GM12878 (cell line): ENCODE measurements around the gene TBC1D9B. TPM values are rescaled to one million over a fixed set of nuclear protein-coding genes. Genes with fewer than 3 reads are reported as not detected.

Source experiments
- ATAC-seq: fragments of 200-7000 bp; cut with Tn5 transposase; 3 replicates; pipeline ENCODE4 v1.9.1; 2020; ENCODE audit warnings: mild to moderate bottlenecking, moderate library complexity
- BruUV-seq: library from RNA; stranded (reverse); fragments of 400-500 nt; replicated peaks from 2 replicates; lab custom pipeline; 2021; lab: Mats Ljungman, UMichigan
- CTCF ChIA-PET: fragments of 300-600 bp; sonication (Branson Sonifier 250); formaldehyde crosslinking; extraction: SDS; loops from one replicate; lab custom pipeline; 2021; ENCODE audit warnings: inconsistent platforms; lab: Yijun Ruan, JAX
- POLR2A ChIA-PET: fragments of 350-600 bp; formaldehyde crosslinking; extraction: SDS; loops from one replicate; lab custom pipeline; 2021; ENCODE audit warnings: inconsistent platforms; lab: Charles Lee
- RAD21 ChIA-PET: fragments of 300-600 bp; sonication (Branson Sonifier 250); formaldehyde crosslinking; loops from one replicate; lab custom pipeline; 2023; ENCODE audit warnings: antibody characterized with exemption; ENCODE audit not compliant: unreplicated experiment; lab: Charles Lee
- SMC1A ChIA-PET: fragments of 300-600 bp; sonication (Branson Sonifier 250); formaldehyde crosslinking; loops from one replicate; lab custom pipeline; 2023; ENCODE audit not compliant: unreplicated experiment, uncharacterized antibody; lab: Charles Lee
- DNase-seq: peaks from one replicate; pipeline ENCODE4 v3.0.0-alpha.2; 2011; ENCODE audit warnings: low read depth, low spot score
- FAIRE-seq: peaks from 3 replicates; lab custom pipeline; 2011; peaks lifted over from hg19 to GRCh38; lab: Jason Lieb, UNC
- H2AFZ ChIP-seq: 2 replicates; pipeline ENCODE4 v1.6.0; 2011; ENCODE audit warnings: low read depth, low read length, control low read depth; ENCODE audit not compliant: control insufficient read depth
- H3K27ac ChIP-seq: 2 replicates; pipeline ENCODE4 v1.5.1; 2011; ENCODE audit warnings: control low read depth; ENCODE audit not compliant: control insufficient read depth, insufficient read depth
- H3K27me3 ChIP-seq, 2 experiments: replicated peaks in 1 of 2; 2 replicates each; pipeline versions ENCODE4 v1.6.0 to v1.6.1; 2011; ENCODE audit warnings: low read length in 1 of 2; ENCODE audit not compliant: control insufficient read depth in 2 of 2, insufficient read depth in 2 of 2
- H3K36me3 ChIP-seq, 2 experiments: 2 replicates each; pipeline ENCODE4 v1.5.1; 2011; ENCODE audit warnings: low read length in 1 of 2; ENCODE audit not compliant: control insufficient read depth in 2 of 2, insufficient read depth in 2 of 2
- H3K4me1 ChIP-seq: 2 replicates; pipeline ENCODE4 v1.6.1; 2011; ENCODE audit warnings: mild to moderate bottlenecking, low read length, moderate library complexity, mixed read lengths; ENCODE audit not compliant: control insufficient read depth, insufficient read depth
- H3K4me2 ChIP-seq: 2 replicates; pipeline ENCODE4 v1.6.0; 2011; ENCODE audit warnings: control low read depth; ENCODE audit not compliant: control insufficient read depth, insufficient read depth
- H3K4me3 ChIP-seq: fragments of 200-600 bp; sonication (generic); 2 replicates; pipeline ENCODE4 v1.5.1; 2016
- H3K79me2 ChIP-seq: 2 replicates; pipeline ENCODE4 v1.6.0; 2011; ENCODE audit warnings: low read length; ENCODE audit not compliant: control insufficient read depth, insufficient read depth
- H3K9ac ChIP-seq: 2 replicates; pipeline ENCODE4 v1.8.0; 2011; ENCODE audit warnings: low read length, control low read depth, mixed read lengths; ENCODE audit not compliant: control insufficient read depth, insufficient read depth
- H3K9me3 ChIP-seq: replicated peaks from 3 replicates; pipeline ENCODE4 v1.5.1; 2011; ENCODE audit warnings: mild to moderate bottlenecking, low read length; ENCODE audit not compliant: control insufficient read depth, insufficient read depth
- H4K20me1 ChIP-seq: 2 replicates; pipeline ENCODE4 v1.6.0; 2011; ENCODE audit not compliant: control insufficient read depth, insufficient read depth
- BCL11A ChIP-seq: IDR thresholded peaks from 2 replicates; pipeline ENCODE4 v1.6.1; 2011; ENCODE audit warnings: low read depth, low read length
- IKZF2 ChIP-seq, 2 experiments: fragments of 450-650 bp; IDR thresholded peaks; 2 replicates each; pipeline ENCODE4 v1.6.1; 2017; ENCODE audit warnings: mild to moderate bottlenecking in 2 of 2, moderate library complexity in 2 of 2
- MYB ChIP-seq: fragments of 150-350 bp; IDR thresholded peaks from 2 replicates; pipeline ENCODE4 v1.6.1; 2014; ENCODE audit warnings: mild to moderate bottlenecking, low read depth, low read length, borderline replicate concordance
- NBN ChIP-seq: fragments of 450-650 bp; IDR thresholded peaks from 2 replicates; pipeline ENCODE4 v1.6.1; 2016
- NFYB ChIP-seq: IDR thresholded peaks from 2 replicates; pipeline ENCODE4 v1.6.1; 2011; ENCODE audit warnings: low read depth, mild to moderate bottlenecking, low read length, improper control_type of control experiment, moderate library complexity; ENCODE audit not compliant: insufficient read depth
- RCOR1 ChIP-seq: conservative IDR thresholded peaks from 2 replicates; pipeline ENCODE4 v1.6.1; 2012; ENCODE audit warnings: low read depth, low read length, improper control_type of control experiment
- TBL1XR1 ChIP-seq: IDR thresholded peaks from 2 replicates; pipeline ENCODE4 v1.6.1; 2012; ENCODE audit warnings: low read depth, low read length, improper control_type of control experiment
- USF1 ChIP-seq: IDR thresholded peaks from 2 replicates; pipeline ENCODE4 v1.6.1; 2011; ENCODE audit warnings: borderline replicate concordance, low read depth, mild to moderate bottlenecking, moderate library complexity, mixed read lengths, low read length; ENCODE audit not compliant: insufficient read depth; ENCODE audit errors: extremely low read length
- WRNIP1 ChIP-seq: IDR thresholded peaks from 2 replicates; pipeline ENCODE4 v1.6.1; 2011; ENCODE audit warnings: low read depth, low read length, improper control_type of control experiment, borderline replicate concordance
- ZSCAN29 ChIP-seq: fragments of 450-650 bp; IDR thresholded peaks from 2 replicates; pipeline ENCODE4 v1.6.1; 2017; ENCODE audit warnings: mild to moderate bottlenecking, moderate library complexity
- WGBS: methylation state at CpG from one replicate; pipeline ENCODE4 v1.1.6; 2016; ENCODE audit warnings: low lambda C conversion rate; ENCODE audit not compliant: insufficient replicate concordance, insufficient coverage; ENCODE audit errors: missing lambda C conversion rate; 5-methylcytosine and 5-hydroxymethylcytosine counted together
- in situ Hi-C: fragments of 300-500 bp; cut with MboI; formaldehyde crosslinking; loops from 9 replicates; pipeline ENCODE4 v1.14.3; 2018; ENCODE audit warnings: mixed read lengths
- intact Hi-C: fragments of 100-400 bp; cut with micrococcal nuclease; formaldehyde crosslinking; loops from one replicate; pipeline ENCODE4 v1.14.2; 2022; ENCODE audit not compliant: unreplicated experiment
- polyA plus RNA-seq, 11 experiments: library from polyadenylated mRNA; depleted of rRNA in 4 of 11; unstranded in 6 of 11; stranded (reverse) in 5 of 11; fragments of >200 nt; fragmentation: Nextera tagmentation in 4 of 11; fragmentation: Illumina TruSeq in 1 of 11; extraction: Ambion mirVana in 4 of 11; extraction: Trizol in 1 of 11; gene quantifications; 1 replicate in 1 of 11; 2 replicates in 10 of 11; pipeline versions ENCODE4 v1.2.1 to v1.2.3, GENCODE V29; 2011 to 2016; ENCODE audit warnings: inconsistent platforms in 2 of 11, missing spikeins in 2 of 11, low read depth in 1 of 11
- total RNA-seq, 4 experiments: library from RNA; depleted of rRNA in 3 of 4; stranded (reverse); fragments of >200 nt in 3 of 4; fragmentation: Illumina TruSeq in 1 of 4; extraction: Trizol in 1 of 4; gene quantifications; 2 replicates each; pipeline versions ENCODE4 v1.2.1 to v1.2.3, GENCODE V29; 2013 to 2021
- TF ChIP-seq, protein P1 (sequence below): IDR thresholded peaks from 2 replicates; pipeline ENCODE4 v1.6.1; 2012; ENCODE audit warnings: improper control_type of control experiment, low read depth, low read length; ENCODE audit not compliant: insufficient replicate concordance
- TF ChIP-seq, protein P2 (sequence below): IDR thresholded peaks from 2 replicates; pipeline ENCODE4 v1.6.1; 2012; ENCODE audit warnings: mild to moderate bottlenecking, low read depth, low read length
- TF ChIP-seq, protein P3 (sequence below): fragments of 450-650 bp; IDR thresholded peaks from 2 replicates; pipeline ENCODE4 v1.6.1; 2016; ENCODE audit warnings: mild to moderate bottlenecking

TBC1D9B gene
- total and polyA plus RNA-seq, 10 of the 15 experiments (the other 5 are each of a cell fraction or from before 2014, with no cell fraction given): 4.0 to 74.2 (median 34.6) TPM

GRCh38 chr5:179812997-179813607 lies 94.6 kb downstream of the TBC1D9B start:
- in situ Hi-C loops: loop anchor here (10.0 to 25.0 kb wide), 2 partner anchors 999 to 1688 kb away; partner anchors contain the start of gene MGAT1
- CTCF ChIA-PET: no interaction called here
- POLR2A ChIA-PET: interaction anchor here (0.7 kb wide), 1 partner anchor 53 kb away, joined by 3 read pairs; no protein-coding TSS in a partner anchor
- TF ChIP-seq BCL11A (no peak), RCOR1 (no peak), NBN (no peak), NFYB (no peak), MYB (no peak), IKZF2 (IDR thresholded peaks at IDR 0.05) (no peak), USF1 (no peak), ZSCAN29 (no peak), WRNIP1 (no peak), TBL1XR1 (no peak)
- TF ChIP-seq, protein P1, sequence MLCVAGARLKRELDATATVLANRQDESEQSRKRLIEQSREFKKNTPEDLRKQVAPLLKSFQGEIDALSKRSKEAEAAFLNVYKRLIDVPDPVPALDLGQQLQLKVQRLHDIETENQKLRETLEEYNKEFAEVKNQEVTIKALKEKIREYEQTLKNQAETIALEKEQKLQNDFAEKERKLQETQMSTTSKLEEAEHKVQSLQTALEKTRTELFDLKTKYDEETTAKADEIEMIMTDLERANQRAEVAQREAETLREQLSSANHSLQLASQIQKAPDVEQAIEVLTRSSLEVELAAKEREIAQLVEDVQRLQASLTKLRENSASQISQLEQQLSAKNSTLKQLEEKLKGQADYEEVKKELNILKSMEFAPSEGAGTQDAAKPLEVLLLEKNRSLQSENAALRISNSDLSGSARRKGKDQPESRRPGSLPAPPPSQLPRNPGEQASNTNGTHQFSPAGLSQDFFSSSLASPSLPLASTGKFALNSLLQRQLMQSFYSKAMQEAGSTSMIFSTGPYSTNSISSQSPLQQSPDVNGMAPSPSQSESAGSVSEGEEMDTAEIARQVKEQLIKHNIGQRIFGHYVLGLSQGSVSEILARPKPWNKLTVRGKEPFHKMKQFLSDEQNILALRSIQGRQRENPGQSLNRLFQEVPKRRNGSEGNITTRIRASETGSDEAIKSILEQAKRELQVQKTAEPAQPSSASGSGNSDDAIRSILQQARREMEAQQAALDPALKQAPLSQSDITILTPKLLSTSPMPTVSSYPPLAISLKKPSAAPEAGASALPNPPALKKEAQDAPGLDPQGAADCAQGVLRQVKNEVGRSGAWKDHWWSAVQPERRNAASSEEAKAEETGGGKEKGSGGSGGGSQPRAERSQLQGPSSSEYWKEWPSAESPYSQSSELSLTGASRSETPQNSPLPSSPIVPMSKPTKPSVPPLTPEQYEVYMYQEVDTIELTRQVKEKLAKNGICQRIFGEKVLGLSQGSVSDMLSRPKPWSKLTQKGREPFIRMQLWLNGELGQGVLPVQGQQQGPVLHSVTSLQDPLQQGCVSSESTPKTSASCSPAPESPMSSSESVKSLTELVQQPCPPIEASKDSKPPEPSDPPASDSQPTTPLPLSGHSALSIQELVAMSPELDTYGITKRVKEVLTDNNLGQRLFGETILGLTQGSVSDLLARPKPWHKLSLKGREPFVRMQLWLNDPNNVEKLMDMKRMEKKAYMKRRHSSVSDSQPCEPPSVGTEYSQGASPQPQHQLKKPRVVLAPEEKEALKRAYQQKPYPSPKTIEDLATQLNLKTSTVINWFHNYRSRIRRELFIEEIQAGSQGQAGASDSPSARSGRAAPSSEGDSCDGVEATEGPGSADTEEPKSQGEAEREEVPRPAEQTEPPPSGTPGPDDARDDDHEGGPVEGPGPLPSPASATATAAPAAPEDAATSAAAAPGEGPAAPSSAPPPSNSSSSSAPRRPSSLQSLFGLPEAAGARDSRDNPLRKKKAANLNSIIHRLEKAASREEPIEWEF: no peak
- TF ChIP-seq, protein P2, sequence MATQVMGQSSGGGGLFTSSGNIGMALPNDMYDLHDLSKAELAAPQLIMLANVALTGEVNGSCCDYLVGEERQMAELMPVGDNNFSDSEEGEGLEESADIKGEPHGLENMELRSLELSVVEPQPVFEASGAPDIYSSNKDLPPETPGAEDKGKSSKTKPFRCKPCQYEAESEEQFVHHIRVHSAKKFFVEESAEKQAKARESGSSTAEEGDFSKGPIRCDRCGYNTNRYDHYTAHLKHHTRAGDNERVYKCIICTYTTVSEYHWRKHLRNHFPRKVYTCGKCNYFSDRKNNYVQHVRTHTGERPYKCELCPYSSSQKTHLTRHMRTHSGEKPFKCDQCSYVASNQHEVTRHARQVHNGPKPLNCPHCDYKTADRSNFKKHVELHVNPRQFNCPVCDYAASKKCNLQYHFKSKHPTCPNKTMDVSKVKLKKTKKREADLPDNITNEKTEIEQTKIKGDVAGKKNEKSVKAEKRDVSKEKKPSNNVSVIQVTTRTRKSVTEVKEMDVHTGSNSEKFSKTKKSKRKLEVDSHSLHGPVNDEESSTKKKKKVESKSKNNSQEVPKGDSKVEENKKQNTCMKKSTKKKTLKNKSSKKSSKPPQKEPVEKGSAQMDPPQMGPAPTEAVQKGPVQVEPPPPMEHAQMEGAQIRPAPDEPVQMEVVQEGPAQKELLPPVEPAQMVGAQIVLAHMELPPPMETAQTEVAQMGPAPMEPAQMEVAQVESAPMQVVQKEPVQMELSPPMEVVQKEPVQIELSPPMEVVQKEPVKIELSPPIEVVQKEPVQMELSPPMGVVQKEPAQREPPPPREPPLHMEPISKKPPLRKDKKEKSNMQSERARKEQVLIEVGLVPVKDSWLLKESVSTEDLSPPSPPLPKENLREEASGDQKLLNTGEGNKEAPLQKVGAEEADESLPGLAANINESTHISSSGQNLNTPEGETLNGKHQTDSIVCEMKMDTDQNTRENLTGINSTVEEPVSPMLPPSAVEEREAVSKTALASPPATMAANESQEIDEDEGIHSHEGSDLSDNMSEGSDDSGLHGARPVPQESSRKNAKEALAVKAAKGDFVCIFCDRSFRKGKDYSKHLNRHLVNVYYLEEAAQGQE: no peak
- TF ChIP-seq, protein P3, sequence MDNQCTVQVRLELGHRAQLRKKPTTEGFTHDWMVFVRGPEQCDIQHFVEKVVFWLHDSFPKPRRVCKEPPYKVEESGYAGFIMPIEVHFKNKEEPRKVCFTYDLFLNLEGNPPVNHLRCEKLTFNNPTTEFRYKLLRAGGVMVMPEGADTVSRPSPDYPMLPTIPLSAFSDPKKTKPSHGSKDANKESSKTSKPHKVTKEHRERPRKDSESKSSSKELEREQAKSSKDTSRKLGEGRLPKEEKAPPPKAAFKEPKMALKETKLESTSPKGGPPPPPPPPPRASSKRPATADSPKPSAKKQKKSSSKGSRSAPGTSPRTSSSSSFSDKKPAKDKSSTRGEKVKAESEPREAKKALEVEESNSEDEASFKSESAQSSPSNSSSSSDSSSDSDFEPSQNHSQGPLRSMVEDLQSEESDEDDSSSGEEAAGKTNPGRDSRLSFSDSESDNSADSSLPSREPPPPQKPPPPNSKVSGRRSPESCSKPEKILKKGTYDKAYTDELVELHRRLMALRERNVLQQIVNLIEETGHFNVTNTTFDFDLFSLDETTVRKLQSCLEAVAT: no peak

More at GRCh38 chr5:179812997-179813607, 94.6 kb downstream of the TBC1D9B start:
- no TSS peak for BruUV-seq
- FAIRE-seq (no peak), DNase-seq (no peak), ATAC-seq (no peak)
- SMC1A ChIA-PET: no interaction called here
- no peaks in the 10 kb centered on the region for H3K27me3 ChIP-seq
- RAD21 ChIA-PET: no interaction called here
- H4K20me1 ChIP-seq: no peaks in the 10 kb centered on the region
- WGBS: 98% methylated on average over 5 of the region's 5 CpGs
- H2AFZ ChIP-seq: no peak overlapping the region
- no peaks in the 10 kb centered on the region for H3K9me3 ChIP-seq
- intact Hi-C loops: no loop called here
- H3K4me1 ChIP-seq: peaks cover 9% of the 10 kb centered on the region
- H3K9ac ChIP-seq: no peak overlapping the region
- no peak overlapping the region for H3K4me2 ChIP-seq
- no peaks in the 10 kb centered on the region; a peak in 1 of 4 replicates for H3K36me3 ChIP-seq
- H3K27ac ChIP-seq: no peak overlapping the region
- no peak overlapping the region for H3K4me3 ChIP-seq
- no peaks in the 10 kb centered on the region for H3K79me2 ChIP-seq
